ENCODE data around the gene C1orf116.

- TF ChIP-seq CTCF (conservative IDR thresholded peaks at IDR 0.05), result no peak
- TF ChIP-seq EZH2 (IDR thresholded peaks at IDR 0.05; ENCODE audit: low read depth), result no peak
Measured at GRCh38 chr1:207003210-207003609, 29.3 kb downstream of the C1orf116 start.
